Hepatocyte (in vitro differentiated cells): ENCODE measurements around the gene GRHPR.

Source experiments
- CTCF ChIP-seq: fragments of 200-600 bp; sonication (generic); IDR thresholded peaks from 2 replicates; pipeline ENCODE4 v1.5.1; 2016; ENCODE audit warnings: antibody characterized with exemption, mild to moderate bottlenecking; ENCODE audit not compliant: poor library complexity
- EZH2 ChIP-seq: fragments of 200-600 bp; sonication (generic); IDR thresholded peaks from 2 replicates; pipeline ENCODE4 v1.6.1; 2016; ENCODE audit warnings: antibody characterized with exemption, mild to moderate bottlenecking, borderline replicate concordance
- EZH2phosphoT487 ChIP-seq: fragments of 200-600 bp; sonication (generic); IDR thresholded peaks from one replicate; pipeline ENCODE4 v1.6.1; 2018; ENCODE audit warnings: antibody characterized with exemption, mild to moderate bottlenecking, low read depth, moderate library complexity; ENCODE audit not compliant: unreplicated experiment, severe bottlenecking

GRCh38 chr9:37465249-37466036 lies 42.9 kb downstream of the GRHPR start, which contains the start of gene ZBTB5:
- TF ChIP-seq CTCF (no peak), EZH2phosphoT487 (no peak), EZH2 (no peak)
